Ramos (cell line): Measurements from ENCODE around the gene SREK1IP1.
"Not testable (repeated sequence)": the region's sequence is repeated elsewhere in the genome, so short reads cannot be mapped to it uniquely, and the experiment has no call there.

Experiments
- in situ Hi-C: fragments of 300-500 bp; cut with MboI; formaldehyde crosslinking; loops from one replicate; pipeline ENCODE4 v1.14.3; 2022; ENCODE audit warnings: low sequenced_read_pairs; ENCODE audit not compliant: unreplicated experiment

SREK1IP1 gene

GRCh38 chr5:64766941-64767340 lies 1.6 kb downstream of the SREK1IP1 start:
- in situ Hi-C loops, result no loop called here

GRCh38 chr5:64765804-64766504 lies 2.5 kb downstream of the SREK1IP1 start:
- in situ Hi-C loops, result no loop called here

- in situ Hi-C loops, result no loop called here
Observed at GRCh38 chr5:64763948-64764503, 4.5 kb downstream of the SREK1IP1 start.

GRCh38 chr5:64759960-64760660 lies 8.4 kb downstream of the SREK1IP1 start:
- in situ Hi-C loops, result no loop called here

- in situ Hi-C loops, result no loop called here
Observed at GRCh38 chr5:64758901-64759300, 9.6 kb downstream of the SREK1IP1 start.

- in situ Hi-C loops, result no loop called here
Observed at GRCh38 chr5:64754066-64754465, 14.4 kb downstream of the SREK1IP1 start.

- in situ Hi-C loops, result no loop called here
Observed at GRCh38 chr5:64749385-64749784, 19.1 kb downstream of the SREK1IP1 start.

GRCh38 chr5:64746446-64746845 lies 22.0 kb downstream of the SREK1IP1 start:
- in situ Hi-C loops, result no loop called here

- in situ Hi-C loops, result no loop called here
Observed at GRCh38 chr5:64744914-64745313, 23.6 kb downstream of the SREK1IP1 start.

GRCh38 chr5:64742821-64743220 lies 25.7 kb downstream of the SREK1IP1 start:
- in situ Hi-C loops, result no loop called here

GRCh38 chr5:64742411-64742810 lies 26.1 kb downstream of the SREK1IP1 start:
- in situ Hi-C loops, result no loop called here

- in situ Hi-C loops, result no loop called here
Observed at GRCh38 chr5:64727150-64727549, 41.3 kb downstream of the SREK1IP1 start.

- in situ Hi-C loops, result no loop called here
Observed at GRCh38 chr5:64722588-64722987, 45.9 kb downstream of the SREK1IP1 start.

- in situ Hi-C loops, result not testable (repeated sequence)
Observed at GRCh38 chr5:64714495-64714894, 54.0 kb downstream of the SREK1IP1 start.

GRCh38 chr5:64707191-64707590 lies 61.3 kb downstream of the SREK1IP1 start:
- in situ Hi-C loops, result no loop called here

GRCh38 chr5:64706074-64706473 lies 62.4 kb downstream of the SREK1IP1 start:
- in situ Hi-C loops, result not testable (repeated sequence)

GRCh38 chr5:64700765-64701164 lies 67.7 kb downstream of the SREK1IP1 start:
- in situ Hi-C loops, result no loop called here

GRCh38 chr5:64696414-64696813 lies 72.1 kb downstream of the SREK1IP1 start:
- in situ Hi-C loops, result not testable (repeated sequence)

- in situ Hi-C loops, result no loop called here
Observed at GRCh38 chr5:64693636-64694035, 74.9 kb downstream of the SREK1IP1 start.

GRCh38 chr5:64691291-64691690 lies 77.2 kb downstream of the SREK1IP1 start:
- in situ Hi-C loops, result no loop called here

GRCh38 chr5:64690417-64691151 lies 77.9 kb downstream of the SREK1IP1 start, which contains the start of gene SHISAL2B:
Gene SHISAL2B (plus strand): TSS chr5:64690503. CDS start chr5:64690624, 121 bp downstream.
- in situ Hi-C loops, result no loop called here
